Caco-2 (cell line): ENCODE measurements around the gene MEG3. TPM values are rescaled to one million over a fixed set of nuclear protein-coding genes. Genes with fewer than 3 reads are reported as not detected.

Experiments used
- BruUV-seq: library from RNA; stranded (reverse); fragments of 400-500 nt; replicated peaks from 2 replicates; lab custom pipeline; 2021; lab: Mats Ljungman, UMichigan
- CTCF ChIA-PET: fragments of 300-600 bp; sonication (Branson Sonifier 250); formaldehyde crosslinking; loops from one replicate; lab custom pipeline; 2022; ENCODE audit warnings: antibody characterized with exemption; lab: Charles Lee
- POLR2A ChIA-PET: fragments of 300-600 bp; sonication (Branson Sonifier 250); formaldehyde crosslinking; loops from one replicate; lab custom pipeline; 2022; ENCODE audit warnings: antibody characterized with exemption; lab: Charles Lee
- DNase-seq, 2 experiments: peaks; one replicate each; pipeline versions ENCODE4 v3.0.0 to v3.0.0-alpha.2; 2020 to 2022
- H3K27me3 ChIP-seq: replicated peaks from 2 replicates; pipeline ENCODE4 v1.6.0; 2011; ENCODE audit warnings: low read length; ENCODE audit not compliant: control insufficient read depth, insufficient read depth
- H3K36me3 ChIP-seq: 2 replicates; pipeline ENCODE4 v1.5.1; 2011; ENCODE audit warnings: low read length; ENCODE audit not compliant: control insufficient read depth, insufficient read depth
- H3K4me1 ChIP-seq: fragments of 250-450 bp; sonication (Bioruptor Pico); 2 replicates; pipeline ENCODE4 v1.5.1; 2020; ENCODE audit warnings: mild to moderate bottlenecking
- H3K4me3 ChIP-seq: 2 replicates; pipeline ENCODE4 v1.5.1; 2011; ENCODE audit warnings: low read depth, mild to moderate bottlenecking, control low read depth, low read length
- H3K9me3 ChIP-seq: fragments of 250-450 bp; sonication (Bioruptor Pico); 2 replicates; pipeline ENCODE4 v1.5.1; 2020; ENCODE audit warnings: mild to moderate bottlenecking, moderate library complexity
- H3K27ac Mint-ChIP-seq: one replicate; pipeline ENCODE4 v1.8.0; 2022; ENCODE audit warnings: mixed read lengths; ENCODE audit not compliant: unreplicated experiment
- H3K27me3 Mint-ChIP-seq: one replicate; pipeline ENCODE4 v1.8.0; 2022; ENCODE audit warnings: mixed read lengths; ENCODE audit not compliant: insufficient read depth, unreplicated experiment
- H3K36me3 Mint-ChIP-seq: one replicate; pipeline ENCODE4 v1.8.0; 2022; ENCODE audit warnings: mild to moderate bottlenecking, mixed read lengths; ENCODE audit not compliant: insufficient read depth, unreplicated experiment
- H3K4me1 Mint-ChIP-seq: one replicate; pipeline ENCODE4 v1.8.0; 2022; ENCODE audit warnings: low read depth, mixed read lengths; ENCODE audit not compliant: unreplicated experiment
- H3K4me3 Mint-ChIP-seq: one replicate; pipeline ENCODE4 v1.8.0; 2022; ENCODE audit warnings: mild to moderate bottlenecking, moderate library complexity, mixed read lengths; ENCODE audit not compliant: unreplicated experiment
- H3K9me3 Mint-ChIP-seq: one replicate; pipeline ENCODE4 v1.8.0; 2022; ENCODE audit warnings: mixed read lengths; ENCODE audit not compliant: unreplicated experiment
- CTCF ChIP-seq, 2 experiments: fragments of 200-600 bp in 1 of 2; IDR thresholded peaks; 1 replicate in 1 of 2; 2 replicates in 1 of 2; pipeline versions ENCODE4 v1.5.1 to v1.8.0; 2011 to 2022; ENCODE audit warnings: antibody characterized with exemption in 1 of 2, control low read depth in 1 of 2, inconsistent platforms in 1 of 2, low read depth in 1 of 2, low read length in 1 of 2, mild to moderate bottlenecking in 1 of 2, moderate library complexity in 1 of 2; ENCODE audit not compliant: insufficient read depth in 1 of 2, severe bottlenecking in 1 of 2, unreplicated experiment in 1 of 2
- intact Hi-C: fragments of 100-400 bp; cut with micrococcal nuclease; formaldehyde crosslinking; loops from one replicate; pipeline ENCODE4 v1.10.0; 2022; ENCODE audit not compliant: unreplicated experiment
- total RNA-seq: library from RNA; stranded (reverse); gene quantifications from 2 replicates; pipeline ENCODE4 v1.2.3, GENCODE V29; 2022

Gene MEG3
- total RNA-seq, 1 experiment from 2014 or later, result not detected

- Mint-ChIP-seq H3K4me1 (peaks cover 7% of the 10 kb centered on the region), H3K27ac (peak overlapping the region; percentile 8)
- intact Hi-C loops, result no loop called here
Measured at GRCh38 chr14:100871234-100872186, 45.6 kb downstream of the MEG3 start.

GRCh38 chr14:100872259-100873095 is 46.6 kb downstream of the MEG3 start:
- H3K9me3 ChIP-seq, result no peaks in the 10 kb centered on the region
- no peak for TF ChIP-seq CTCF (IDR thresholded peaks at IDR 0.05; ENCODE audit: insufficient read depth in 1 of 2, low read depth in 1 of 2, low read length in 1 of 2, severe bottlenecking in 1 of 2, unreplicated experiment in 1 of 2)
- Mint-ChIP-seq H3K27me3 (peaks cover 4% of the 10 kb centered on the region), H3K9me3 (peaks cover 27% of the 10 kb centered on the region), H3K4me3 (no peak overlapping the region), H3K4me1 (peaks cover 7% of the 10 kb centered on the region), H3K27ac (no peak overlapping the region), H3K36me3 (peaks cover 4% of the 10 kb centered on the region)
- H3K36me3 ChIP-seq, result no peaks in the 10 kb centered on the region
- ChIA-PET CTCF (no interaction called here), POLR2A (no interaction called here)
- H3K4me3 ChIP-seq, result no peak overlapping the region
- H3K4me1 ChIP-seq, result no peaks in the 10 kb centered on the region
- intact Hi-C loops, result no loop called here
- peak in 1 of 2 experiments; percentile 19 for DNase-seq
- H3K27me3 ChIP-seq, result no peaks in the 10 kb centered on the region
- no TSS peak for BruUV-seq

More at GRCh38 chr14:100871234-100872186, 45.6 kb downstream of the MEG3 start:
- peaks cover 4% of the 10 kb centered on the region for H3K36me3 Mint-ChIP-seq
- POLR2A ChIA-PET, result no interaction called here
- no peaks in the 10 kb centered on the region for H3K36me3 ChIP-seq
- peaks cover 4% of the 10 kb centered on the region for H3K27me3 Mint-ChIP-seq
- H3K4me3 ChIP-seq, result no peak overlapping the region
- TF ChIP-seq CTCF (IDR thresholded peaks at IDR 0.05; ENCODE audit: insufficient read depth in 1 of 2, low read depth in 1 of 2, low read length in 1 of 2, severe bottlenecking in 1 of 2, unreplicated experiment in 1 of 2), result no peak
- no peaks in the 10 kb centered on the region for H3K9me3 ChIP-seq
- peaks cover 27% of the 10 kb centered on the region for H3K9me3 Mint-ChIP-seq
- CTCF ChIA-PET, result interaction anchor here (0.6 kb wide), 1 partner anchor 712 kb away, joined by 4 read pairs; no protein-coding TSS in a partner anchor
- H3K4me1 ChIP-seq, result no peaks in the 10 kb centered on the region
- no peaks in the 10 kb centered on the region for H3K27me3 ChIP-seq
- peak overlapping the region; percentile 6 for H3K4me3 Mint-ChIP-seq
- BruUV-seq, result no TSS peak
- peak in 1 of 2 experiments; percentile 42 for DNase-seq

- BruUV-seq, result no TSS peak
- intact Hi-C loops, result no loop called here
- H3K9me3 Mint-ChIP-seq, result peaks cover 27% of the 10 kb centered on the region
- TF ChIP-seq CTCF (IDR thresholded peaks at IDR 0.05; ENCODE audit: insufficient read depth in 1 of 2, low read depth in 1 of 2, low read length in 1 of 2, severe bottlenecking in 1 of 2, unreplicated experiment in 1 of 2), result no peak
- POLR2A ChIA-PET, result no interaction called here
- peaks cover 4% of the 10 kb centered on the region for H3K27me3 Mint-ChIP-seq
- H3K4me3 Mint-ChIP-seq, result no peak overlapping the region
- CTCF ChIA-PET, result no interaction called here
- H3K36me3 Mint-ChIP-seq, result peaks cover 4% of the 10 kb centered on the region
- Histone ChIP-seq H3K36me3 (no peaks in the 10 kb centered on the region), H3K4me3 (no peak overlapping the region), H3K4me1 (no peaks in the 10 kb centered on the region), H3K27me3 (no peaks in the 10 kb centered on the region), H3K9me3 (no peaks in the 10 kb centered on the region)
- peaks cover 7% of the 10 kb centered on the region for H3K4me1 Mint-ChIP-seq
- peak in 1 of 2 experiments; percentile 9 for DNase-seq
- no peak overlapping the region for H3K27ac Mint-ChIP-seq
Measured at GRCh38 chr14:100873096-100873482, 47.2 kb downstream of the MEG3 start.
